IMR-90 (cell line): ENCODE results near the gene CDH13.

Experiments used
- POLR2A ChIP-seq: IDR thresholded peaks from 2 replicates; pipeline ENCODE4 v1.6.1; 2012; ENCODE audit warnings: mild to moderate bottlenecking, low read depth, low read length
- TF ChIP-seq, protein P1 (sequence below): conservative IDR thresholded peaks from 2 replicates; pipeline ENCODE4 v1.5.1; 2012; ENCODE audit warnings: mild to moderate bottlenecking, low read depth, low read length, improper control_type of control experiment
- TF ChIP-seq, protein P2 (sequence below): fragments of 150-350 bp; IDR thresholded peaks from 2 replicates; pipeline ENCODE4 v1.6.1; 2017; ENCODE audit warnings: mild to moderate bottlenecking, antibody characterized with exemption, low read length, low read depth

DNA sequence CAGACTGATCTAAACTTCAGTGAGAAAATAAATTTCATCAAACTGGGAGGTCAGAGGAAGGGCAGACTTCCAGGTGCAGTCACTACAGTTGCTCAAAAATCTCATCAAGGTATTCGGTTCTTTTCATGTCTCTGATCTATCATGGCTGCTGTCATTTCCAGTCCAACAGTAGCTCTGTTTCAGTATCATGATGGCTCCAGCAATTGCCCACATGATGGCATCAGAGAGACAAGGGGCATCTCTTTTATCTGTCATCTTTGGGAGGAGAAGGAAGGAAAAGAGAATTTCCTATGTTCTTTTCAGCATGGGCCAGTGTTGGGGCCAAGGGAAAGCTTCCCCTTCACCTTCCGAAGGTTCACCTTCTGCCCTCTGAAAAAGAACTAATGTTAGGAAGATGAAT is 676.1 kb downstream of the CDH13 start:
- no peak for TF ChIP-seq POLR2A
- TF ChIP-seq, protein P1, sequence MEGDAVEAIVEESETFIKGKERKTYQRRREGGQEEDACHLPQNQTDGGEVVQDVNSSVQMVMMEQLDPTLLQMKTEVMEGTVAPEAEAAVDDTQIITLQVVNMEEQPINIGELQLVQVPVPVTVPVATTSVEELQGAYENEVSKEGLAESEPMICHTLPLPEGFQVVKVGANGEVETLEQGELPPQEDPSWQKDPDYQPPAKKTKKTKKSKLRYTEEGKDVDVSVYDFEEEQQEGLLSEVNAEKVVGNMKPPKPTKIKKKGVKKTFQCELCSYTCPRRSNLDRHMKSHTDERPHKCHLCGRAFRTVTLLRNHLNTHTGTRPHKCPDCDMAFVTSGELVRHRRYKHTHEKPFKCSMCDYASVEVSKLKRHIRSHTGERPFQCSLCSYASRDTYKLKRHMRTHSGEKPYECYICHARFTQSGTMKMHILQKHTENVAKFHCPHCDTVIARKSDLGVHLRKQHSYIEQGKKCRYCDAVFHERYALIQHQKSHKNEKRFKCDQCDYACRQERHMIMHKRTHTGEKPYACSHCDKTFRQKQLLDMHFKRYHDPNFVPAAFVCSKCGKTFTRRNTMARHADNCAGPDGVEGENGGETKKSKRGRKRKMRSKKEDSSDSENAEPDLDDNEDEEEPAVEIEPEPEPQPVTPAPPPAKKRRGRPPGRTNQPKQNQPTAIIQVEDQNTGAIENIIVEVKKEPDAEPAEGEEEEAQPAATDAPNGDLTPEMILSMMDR = no peak
- TF ChIP-seq, protein P2, sequence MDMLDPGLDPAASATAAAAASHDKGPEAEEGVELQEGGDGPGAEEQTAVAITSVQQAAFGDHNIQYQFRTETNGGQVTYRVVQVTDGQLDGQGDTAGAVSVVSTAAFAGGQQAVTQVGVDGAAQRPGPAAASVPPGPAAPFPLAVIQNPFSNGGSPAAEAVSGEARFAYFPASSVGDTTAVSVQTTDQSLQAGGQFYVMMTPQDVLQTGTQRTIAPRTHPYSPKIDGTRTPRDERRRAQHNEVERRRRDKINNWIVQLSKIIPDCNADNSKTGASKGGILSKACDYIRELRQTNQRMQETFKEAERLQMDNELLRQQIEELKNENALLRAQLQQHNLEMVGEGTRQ = no peak
